ENCODE results near the gene PIK3AP1.
"Not testable (repeated sequence)": the region's sequence is repeated elsewhere in the genome, so short reads cannot be mapped to it uniquely, and the experiment has no call there.

DNA sequence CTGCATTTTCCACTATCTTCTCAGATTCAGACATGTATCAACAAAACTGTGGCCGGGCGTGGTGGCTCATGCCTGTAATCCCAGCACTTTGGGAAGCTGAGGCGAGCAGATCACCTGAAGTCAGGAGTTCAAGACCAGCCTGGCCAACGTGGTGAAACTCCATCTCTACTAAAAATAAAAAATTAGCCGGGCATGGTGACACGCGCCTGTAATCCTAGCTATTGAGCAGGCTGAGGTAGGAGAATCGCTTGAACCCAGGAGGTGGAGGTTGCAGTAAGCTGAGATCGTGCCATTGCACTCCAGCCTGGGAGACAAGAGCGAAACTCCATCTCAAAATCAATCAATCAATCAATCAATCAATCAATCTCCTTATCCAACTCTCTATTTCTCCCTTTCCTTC lies 174.8 kb downstream of the PIK3AP1 start:
- TF ChIP-seq, protein P1, sequence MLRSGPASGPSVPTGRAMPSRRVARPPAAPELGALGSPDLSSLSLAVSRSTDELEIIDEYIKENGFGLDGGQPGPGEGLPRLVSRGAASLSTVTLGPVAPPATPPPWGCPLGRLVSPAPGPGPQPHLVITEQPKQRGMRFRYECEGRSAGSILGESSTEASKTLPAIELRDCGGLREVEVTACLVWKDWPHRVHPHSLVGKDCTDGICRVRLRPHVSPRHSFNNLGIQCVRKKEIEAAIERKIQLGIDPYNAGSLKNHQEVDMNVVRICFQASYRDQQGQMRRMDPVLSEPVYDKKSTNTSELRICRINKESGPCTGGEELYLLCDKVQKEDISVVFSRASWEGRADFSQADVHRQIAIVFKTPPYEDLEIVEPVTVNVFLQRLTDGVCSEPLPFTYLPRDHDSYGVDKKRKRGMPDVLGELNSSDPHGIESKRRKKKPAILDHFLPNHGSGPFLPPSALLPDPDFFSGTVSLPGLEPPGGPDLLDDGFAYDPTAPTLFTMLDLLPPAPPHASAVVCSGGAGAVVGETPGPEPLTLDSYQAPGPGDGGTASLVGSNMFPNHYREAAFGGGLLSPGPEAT (IDR thresholded peaks at IDR 0.05; ENCODE audit: low read depth), result not testable (repeated sequence)
- not testable (repeated sequence) for TF ChIP-seq EP300 (IDR thresholded peaks at IDR 0.05; ENCODE audit: borderline replicate concordance in 1 of 2, control insufficient read depth in 1 of 2, low read depth in 2 of 2, low read length in 2 of 2); ZNF24 (IDR thresholded peaks at IDR 0.05); GABPA (IDR thresholded peaks at IDR 0.05; ENCODE audit: low read depth); SUZ12 (IDR thresholded peaks at IDR 0.05; ENCODE audit: unreplicated experiment)
- TF ChIP-seq, protein P2, sequence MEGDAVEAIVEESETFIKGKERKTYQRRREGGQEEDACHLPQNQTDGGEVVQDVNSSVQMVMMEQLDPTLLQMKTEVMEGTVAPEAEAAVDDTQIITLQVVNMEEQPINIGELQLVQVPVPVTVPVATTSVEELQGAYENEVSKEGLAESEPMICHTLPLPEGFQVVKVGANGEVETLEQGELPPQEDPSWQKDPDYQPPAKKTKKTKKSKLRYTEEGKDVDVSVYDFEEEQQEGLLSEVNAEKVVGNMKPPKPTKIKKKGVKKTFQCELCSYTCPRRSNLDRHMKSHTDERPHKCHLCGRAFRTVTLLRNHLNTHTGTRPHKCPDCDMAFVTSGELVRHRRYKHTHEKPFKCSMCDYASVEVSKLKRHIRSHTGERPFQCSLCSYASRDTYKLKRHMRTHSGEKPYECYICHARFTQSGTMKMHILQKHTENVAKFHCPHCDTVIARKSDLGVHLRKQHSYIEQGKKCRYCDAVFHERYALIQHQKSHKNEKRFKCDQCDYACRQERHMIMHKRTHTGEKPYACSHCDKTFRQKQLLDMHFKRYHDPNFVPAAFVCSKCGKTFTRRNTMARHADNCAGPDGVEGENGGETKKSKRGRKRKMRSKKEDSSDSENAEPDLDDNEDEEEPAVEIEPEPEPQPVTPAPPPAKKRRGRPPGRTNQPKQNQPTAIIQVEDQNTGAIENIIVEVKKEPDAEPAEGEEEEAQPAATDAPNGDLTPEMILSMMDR (IDR thresholded peaks at IDR 0.05 in 2 of 3, conservative IDR thresholded peaks at IDR 0.05 in 1 of 3; ENCODE audit: control insufficient read depth in 2 of 3, extremely low read depth in 1 of 3, insufficient read depth in 1 of 3, low read depth in 3 of 3, low read length in 3 of 3), result not testable (repeated sequence)

Data from GM12878 (cell line).